ENCODE data around the gene GNL3.

- no peak for TF ChIP-seq CTCF (conservative IDR thresholded peaks at IDR 0.05 in 1 of 2, IDR thresholded peaks at IDR 0.05 in 1 of 2; ENCODE audit: low read depth in 1 of 2, low read length in 2 of 2)
- no peak for TF ChIP-seq EZH2 (IDR thresholded peaks at IDR 0.05; ENCODE audit: low read length, missing control alignments)
Measured at GRCh38 chr3:52704611-52705437, 19.0 kb downstream of the GNL3 start.
